ENCODE measurements around the gene CD74.
"Not testable (repeated sequence)": the region's sequence is repeated elsewhere in the genome, so short reads cannot be mapped to it uniquely, and the experiment has no call there.

The CD74 gene

DNA sequence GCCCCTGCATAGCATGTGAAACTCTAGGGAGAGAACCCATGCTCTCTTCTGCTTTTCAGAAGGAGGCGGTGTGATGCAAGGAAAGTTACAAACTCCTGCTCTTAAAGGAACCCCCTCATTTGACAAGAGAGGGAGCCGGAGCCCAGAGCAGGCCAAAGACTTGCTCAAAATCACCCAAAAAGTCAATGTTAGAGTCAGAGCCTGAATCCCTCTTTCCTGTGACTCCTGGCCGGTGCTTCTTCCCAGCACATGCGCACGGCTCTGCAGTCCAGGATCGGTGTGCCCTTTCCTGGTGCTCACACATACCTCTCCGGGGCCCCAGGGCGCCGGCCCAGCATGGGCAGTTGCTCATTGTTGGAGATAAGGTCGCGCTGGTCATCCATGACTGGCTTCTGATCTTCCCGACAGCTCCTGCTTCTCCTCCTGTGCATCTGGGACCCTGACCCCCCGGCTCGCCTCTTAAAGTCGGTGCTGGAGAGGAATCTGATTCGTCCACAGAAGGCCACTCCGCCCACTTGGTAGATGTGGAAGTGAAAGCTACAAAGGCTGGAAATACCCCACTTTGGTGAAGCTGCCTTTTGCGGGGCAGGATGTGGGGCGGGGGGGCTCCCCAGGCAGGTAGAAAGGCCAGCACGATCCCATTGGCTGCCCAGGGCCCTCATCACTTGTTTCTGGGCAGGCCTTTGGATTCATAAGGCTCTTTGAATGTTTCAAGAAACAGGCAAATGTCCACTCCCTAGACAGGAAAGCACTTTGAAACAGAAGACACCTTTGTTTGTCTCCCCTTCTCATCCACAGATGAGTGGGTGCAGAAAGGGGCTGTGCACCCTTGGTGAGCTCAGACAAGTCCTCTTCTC, at the start of gene CD74:
Gene CD74, minus strand, starts transcription at position 592 of the 857 bp plus-strand sequence. Its CDS starts 161 bp downstream, at position 431.
- H3K4me1 ChIP-seq (ENCODE audit: control insufficient read depth, low read depth, low read length): peaks cover 20% of the 10 kb centered on the region
- no peaks in the 10 kb centered on the region for H3K9me3 ChIP-seq (ENCODE audit: control insufficient read depth, low read depth, low read length)
- H3K9ac ChIP-seq (ENCODE audit: low read length): peak within 1 kb of the TSS; percentile 31
- peak within 1 kb of the TSS; percentile 30 for H3K27ac ChIP-seq (ENCODE audit: low read length)
- H3K4me3 ChIP-seq (ENCODE audit: low read length): peak within 1 kb of the TSS; percentile 54
- no peaks in the 10 kb centered on the region for H3K36me3 ChIP-seq (ENCODE audit: control insufficient read depth, low read depth, low read length)
- no peaks in the 10 kb centered on the region for H3K27me3 ChIP-seq (ENCODE audit: control insufficient read depth, insufficient read depth, low read length)

DNA sequence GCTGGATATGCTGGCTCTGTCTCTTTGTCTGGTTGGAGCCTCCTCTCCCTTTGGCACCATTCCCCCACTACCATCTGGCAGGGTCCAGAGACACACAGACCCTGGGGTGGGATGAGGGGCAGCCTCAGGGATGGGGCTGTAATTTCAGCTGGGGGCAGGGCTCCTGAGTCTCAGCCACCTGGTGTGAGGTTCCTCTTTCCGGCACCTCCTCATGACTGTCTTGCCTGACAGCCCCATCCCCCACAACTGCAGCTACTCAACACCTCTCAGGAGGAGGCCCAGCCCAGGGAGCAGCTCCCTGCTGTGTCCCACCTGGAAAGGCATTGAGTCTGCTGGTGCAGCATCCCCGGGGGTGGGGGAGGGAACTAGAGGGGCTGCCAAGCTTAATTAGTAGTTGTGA, 48.5 kb upstream of the CD74 start:
- Histone ChIP-seq H3K9ac (ENCODE audit: low read length) (no peak overlapping the region), H3K27me3 (ENCODE audit: control insufficient read depth, insufficient read depth, low read length) (no peaks in the 10 kb centered on the region), H3K36me3 (ENCODE audit: control insufficient read depth, low read depth, low read length) (no peaks in the 10 kb centered on the region), H3K9me3 (ENCODE audit: control insufficient read depth, low read depth, low read length) (no peaks in the 10 kb centered on the region), H3K4me3 (ENCODE audit: low read length) (no peak overlapping the region), H3K27ac (ENCODE audit: low read length) (no peak overlapping the region), H3K4me1 (ENCODE audit: control insufficient read depth, low read depth, low read length) (peaks cover 20% of the 10 kb centered on the region)

DNA sequence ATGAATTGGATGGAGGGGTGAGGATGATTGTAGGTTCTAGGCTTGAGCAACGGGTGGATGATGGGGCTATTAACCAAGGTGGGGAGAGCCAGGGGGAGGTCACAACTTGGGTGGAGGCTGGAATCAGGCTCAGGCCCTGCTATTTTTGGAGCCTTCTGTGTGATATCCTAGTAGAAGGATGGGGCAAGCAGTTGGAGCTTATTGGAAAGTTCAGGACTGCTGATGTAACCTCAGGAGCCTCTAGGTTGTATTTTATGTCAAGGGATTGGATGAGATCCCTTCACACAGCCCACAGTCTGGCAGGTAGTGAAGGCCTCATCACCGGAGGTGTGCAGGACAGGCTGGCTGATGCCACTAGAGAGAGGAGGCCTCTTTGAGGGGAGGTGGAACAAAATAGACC, 48.1 kb upstream of the CD74 start:
- Histone ChIP-seq H3K4me3 (ENCODE audit: low read length) (no peak overlapping the region), H3K36me3 (ENCODE audit: control insufficient read depth, low read depth, low read length) (no peaks in the 10 kb centered on the region), H3K4me1 (ENCODE audit: control insufficient read depth, low read depth, low read length) (peaks cover 20% of the 10 kb centered on the region), H3K9ac (ENCODE audit: low read length) (no peak overlapping the region), H3K9me3 (ENCODE audit: control insufficient read depth, low read depth, low read length) (no peaks in the 10 kb centered on the region), H3K27ac (ENCODE audit: low read length) (no peak overlapping the region), H3K27me3 (ENCODE audit: control insufficient read depth, insufficient read depth, low read length) (no peaks in the 10 kb centered on the region)

DNA sequence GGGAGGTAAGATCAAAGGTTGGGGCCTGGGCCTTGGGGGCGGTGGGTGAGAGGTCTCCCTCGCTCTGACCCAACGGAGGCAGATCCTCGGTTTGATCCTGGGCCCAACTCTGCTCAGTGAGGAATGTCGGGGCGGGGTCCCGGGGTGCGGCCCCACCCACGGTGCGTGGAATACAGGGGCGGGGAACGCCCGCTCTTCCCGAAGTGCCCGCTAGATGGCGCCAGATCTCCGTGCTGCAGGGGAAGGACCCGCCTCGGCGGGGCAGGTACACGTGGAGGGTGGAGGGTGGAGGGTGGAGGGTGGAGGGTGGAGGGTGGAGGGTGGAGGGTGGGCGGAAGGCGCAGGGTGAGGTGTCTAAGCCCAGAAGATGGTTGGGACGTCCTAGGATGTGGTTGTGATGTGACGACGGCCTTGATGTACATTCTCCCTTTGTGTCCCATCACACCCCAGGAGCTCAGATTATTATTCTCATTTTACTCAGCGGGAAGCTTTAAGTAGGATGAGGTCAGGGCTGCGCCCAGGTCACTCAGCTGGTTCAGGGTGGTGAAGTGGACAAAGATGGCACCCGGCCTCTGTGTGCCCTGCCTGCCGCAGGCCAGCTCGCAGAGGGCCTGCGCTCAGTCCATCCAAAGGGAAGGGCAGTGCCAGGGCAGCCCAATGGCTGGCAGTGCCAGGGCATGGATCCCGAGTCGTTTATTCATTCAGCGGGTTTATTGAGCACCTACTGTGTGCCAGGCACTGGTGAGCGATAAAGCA, 46.3 kb upstream of the CD74 start:
- Histone ChIP-seq H3K4me3 (ENCODE audit: low read length) (no peak overlapping the region), H3K9ac (ENCODE audit: low read length) (no peak overlapping the region)

DNA sequence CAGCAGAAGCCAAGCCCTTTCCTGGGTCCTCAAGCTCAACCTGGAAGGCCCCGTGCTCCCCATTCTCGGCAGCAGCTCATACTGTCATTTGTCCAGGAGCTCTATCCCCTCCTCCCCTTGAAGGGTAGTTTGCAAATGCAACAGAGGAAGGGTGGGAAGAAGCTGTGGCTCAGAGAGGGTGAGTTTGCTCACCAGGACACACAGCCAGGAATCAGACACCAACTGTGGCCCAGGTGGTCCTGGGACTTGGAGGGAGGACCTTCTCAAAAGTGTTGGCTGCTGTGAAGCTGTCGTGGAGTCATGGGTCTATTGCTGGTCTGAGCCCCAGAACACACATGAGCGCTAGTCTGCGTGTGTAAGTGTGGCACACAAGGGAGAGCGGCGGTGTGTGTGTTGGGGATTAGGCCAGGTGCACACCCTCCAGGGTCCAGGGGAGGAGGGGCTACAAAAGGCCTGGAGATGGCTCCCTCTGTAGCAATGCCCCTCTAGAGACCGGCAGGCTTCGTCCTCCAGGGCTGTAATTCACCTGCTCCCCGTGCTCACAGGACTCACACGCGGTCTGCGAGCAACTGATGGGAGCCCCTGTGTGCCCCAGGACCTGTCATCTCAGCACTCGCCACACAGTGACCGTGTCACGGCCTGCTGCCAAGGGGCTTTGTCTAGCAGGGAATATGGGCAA, 45.0 kb upstream of the CD74 start:
- Histone ChIP-seq H3K9ac (ENCODE audit: low read length) (no peak overlapping the region), H3K9me3 (ENCODE audit: control insufficient read depth, low read depth, low read length) (no peaks in the 10 kb centered on the region), H3K27ac (ENCODE audit: low read length) (no peak overlapping the region), H3K4me1 (ENCODE audit: control insufficient read depth, low read depth, low read length) (peaks cover 12% of the 10 kb centered on the region), H3K4me3 (ENCODE audit: low read length) (no peak overlapping the region), H3K27me3 (ENCODE audit: control insufficient read depth, insufficient read depth, low read length) (no peaks in the 10 kb centered on the region), H3K36me3 (ENCODE audit: control insufficient read depth, low read depth, low read length) (no peaks in the 10 kb centered on the region)

More for the DNA sequence above, 46.3 kb upstream of the CD74 start:
- no peaks in the 10 kb centered on the region for H3K9me3 ChIP-seq (ENCODE audit: control insufficient read depth, low read depth, low read length)
- no peak overlapping the region for H3K27ac ChIP-seq (ENCODE audit: low read length)
- H3K36me3 ChIP-seq (ENCODE audit: control insufficient read depth, low read depth, low read length): no peaks in the 10 kb centered on the region
- no peaks in the 10 kb centered on the region for H3K27me3 ChIP-seq (ENCODE audit: control insufficient read depth, insufficient read depth, low read length)
- peaks cover 12% of the 10 kb centered on the region for H3K4me1 ChIP-seq (ENCODE audit: control insufficient read depth, low read depth, low read length)

DNA sequence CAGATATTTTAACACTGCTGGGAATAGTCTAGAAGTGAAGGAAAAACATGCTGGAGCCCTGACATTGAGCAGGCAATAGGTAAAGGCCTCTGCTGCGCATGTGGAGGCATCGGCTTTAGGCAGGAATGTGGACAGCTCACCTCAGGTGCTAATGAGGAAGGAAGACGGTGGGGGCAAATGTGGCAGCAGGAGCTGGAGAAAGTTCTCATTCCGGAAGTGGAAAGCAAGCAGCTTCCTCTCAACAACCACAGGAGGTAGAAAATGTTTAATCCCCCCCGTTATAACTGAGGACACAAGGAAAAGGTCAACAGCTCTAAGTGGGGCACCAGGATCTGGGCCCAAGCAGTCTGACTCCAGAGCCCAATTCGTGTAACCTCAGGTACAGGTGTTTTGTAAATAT, 44.4 kb upstream of the CD74 start:
- no peak overlapping the region for H3K27ac ChIP-seq (ENCODE audit: low read length)
- H3K9ac ChIP-seq (ENCODE audit: low read length): no peak overlapping the region
- H3K4me3 ChIP-seq (ENCODE audit: low read length): no peak overlapping the region
- H3K4me1 ChIP-seq (ENCODE audit: control insufficient read depth, low read depth, low read length): peaks cover 12% of the 10 kb centered on the region
- H3K27me3 ChIP-seq (ENCODE audit: control insufficient read depth, insufficient read depth, low read length): no peaks in the 10 kb centered on the region
- H3K36me3 ChIP-seq (ENCODE audit: control insufficient read depth, low read depth, low read length): no peaks in the 10 kb centered on the region
- no peaks in the 10 kb centered on the region for H3K9me3 ChIP-seq (ENCODE audit: control insufficient read depth, low read depth, low read length)

DNA sequence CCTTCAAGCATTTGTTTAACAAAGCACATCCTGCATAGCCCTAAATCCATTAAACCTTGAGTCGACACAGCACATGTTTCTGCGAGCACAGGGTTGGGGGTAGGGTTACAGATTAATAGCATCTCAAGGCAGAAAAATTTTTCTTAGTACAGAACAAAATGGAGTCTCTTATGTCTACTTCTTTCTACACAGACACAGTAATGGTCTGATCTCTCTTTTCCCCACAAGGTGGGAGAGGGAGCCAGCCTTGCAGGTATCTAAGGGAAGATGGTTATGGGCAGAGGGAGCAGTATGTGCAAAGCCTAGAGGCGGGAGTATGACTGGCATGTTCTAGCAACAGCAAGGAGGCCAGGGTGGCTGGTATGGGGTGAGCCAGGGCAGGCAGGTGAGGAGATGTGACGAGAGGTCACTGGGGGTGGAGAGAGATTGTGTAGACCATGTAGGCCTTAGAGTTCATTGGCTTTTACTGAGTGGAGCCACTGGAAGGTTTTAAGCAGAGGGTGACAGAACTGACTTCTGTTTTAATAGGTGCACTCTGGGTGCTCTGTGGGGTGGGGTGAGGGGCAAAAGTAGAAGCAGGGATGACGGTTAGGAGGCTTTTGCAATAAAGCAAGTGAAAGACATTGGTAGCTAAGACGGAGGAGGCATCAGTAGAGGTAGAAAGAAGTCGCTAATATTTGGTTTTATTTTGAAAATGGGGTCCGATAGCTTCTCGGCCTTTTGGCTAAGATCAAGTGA, 42.0 kb upstream of the CD74 start:
- Histone ChIP-seq H3K27ac (ENCODE audit: low read length) (no peak overlapping the region), H3K9ac (ENCODE audit: low read length) (no peak overlapping the region), H3K4me1 (ENCODE audit: control insufficient read depth, low read depth, low read length) (peaks cover 6% of the 10 kb centered on the region), H3K4me3 (ENCODE audit: low read length) (no peak overlapping the region), H3K9me3 (ENCODE audit: control insufficient read depth, low read depth, low read length) (no peaks in the 10 kb centered on the region), H3K27me3 (ENCODE audit: control insufficient read depth, insufficient read depth, low read length) (no peaks in the 10 kb centered on the region), H3K36me3 (ENCODE audit: control insufficient read depth, low read depth, low read length) (no peaks in the 10 kb centered on the region)

DNA sequence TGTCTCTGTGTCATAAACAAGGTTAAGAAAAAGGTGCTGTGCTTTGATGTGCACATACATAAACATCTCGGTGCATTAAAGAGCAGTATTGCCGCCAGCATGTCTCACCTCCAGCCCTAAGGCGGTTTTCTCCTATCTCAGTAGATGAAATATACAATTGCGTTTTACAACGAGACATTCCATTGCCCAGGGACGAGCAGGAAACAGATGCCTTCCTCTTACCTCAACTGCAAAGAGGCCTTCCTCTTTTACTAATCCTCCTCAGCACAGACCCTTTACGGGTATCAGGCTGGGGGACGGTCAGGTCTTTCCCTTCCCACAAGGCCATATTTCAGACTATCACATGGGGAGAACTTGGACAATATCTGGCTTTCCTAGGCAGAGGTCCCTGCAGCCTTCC, 41.3 kb upstream of the CD74 start:
- not testable (repeated sequence) for H3K9me3 ChIP-seq (ENCODE audit: control insufficient read depth, low read depth, low read length); H3K36me3 ChIP-seq (ENCODE audit: control insufficient read depth, low read depth, low read length); H3K27me3 ChIP-seq (ENCODE audit: control insufficient read depth, insufficient read depth, low read length); H3K9ac ChIP-seq (ENCODE audit: low read length); H3K27ac ChIP-seq (ENCODE audit: low read length); H3K4me3 ChIP-seq (ENCODE audit: low read length); H3K4me1 ChIP-seq (ENCODE audit: control insufficient read depth, low read depth, low read length)

DNA sequence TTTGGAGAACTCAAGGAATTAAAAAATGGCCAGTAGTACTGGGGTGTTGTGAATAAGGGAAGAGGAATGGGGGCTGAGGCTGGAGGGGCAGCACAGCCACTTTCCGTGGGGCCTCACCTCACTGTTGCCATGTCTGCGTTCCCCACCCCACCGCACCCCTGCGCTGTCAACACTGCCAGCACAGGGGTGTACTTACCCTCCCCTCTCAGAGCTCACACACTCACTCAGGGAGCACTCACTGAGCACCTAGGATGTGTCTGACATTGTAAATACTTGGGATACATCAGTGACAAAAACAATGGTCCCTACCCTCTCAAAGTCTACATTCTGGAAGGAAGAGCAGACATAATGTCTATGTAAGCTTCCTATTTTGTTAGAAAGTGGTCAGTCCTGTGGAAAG, 40.2 kb upstream of the CD74 start:
- Histone ChIP-seq H3K27ac (ENCODE audit: low read length) (no peak overlapping the region), H3K36me3 (ENCODE audit: control insufficient read depth, low read depth, low read length) (peaks cover 9% of the 10 kb centered on the region), H3K27me3 (ENCODE audit: control insufficient read depth, insufficient read depth, low read length) (no peaks in the 10 kb centered on the region), H3K9ac (ENCODE audit: low read length) (no peak overlapping the region), H3K4me3 (ENCODE audit: low read length) (no peak overlapping the region), H3K9me3 (ENCODE audit: control insufficient read depth, low read depth, low read length) (no peaks in the 10 kb centered on the region), H3K4me1 (ENCODE audit: control insufficient read depth, low read depth, low read length) (peaks cover 6% of the 10 kb centered on the region)

DNA sequence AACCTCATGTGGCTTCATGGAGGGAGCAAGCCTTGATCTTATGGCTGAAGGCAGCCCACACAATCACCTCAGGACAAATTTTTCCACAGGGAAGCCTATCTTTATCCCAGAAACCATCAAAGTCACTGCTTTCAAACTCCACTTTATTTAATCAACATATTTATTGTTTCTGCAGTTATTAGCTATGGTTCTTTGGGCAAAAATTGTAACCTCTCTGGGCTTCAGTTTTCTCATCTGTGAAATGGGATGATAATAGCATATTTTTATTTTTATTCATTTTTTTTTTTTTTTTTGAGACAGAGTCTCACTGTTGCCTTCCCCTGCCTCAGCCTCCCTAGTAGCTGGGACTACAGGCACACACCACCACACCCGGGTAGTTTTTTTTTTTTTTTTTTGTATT, 38.9 kb upstream of the CD74 start:
- Histone ChIP-seq H3K4me1 (ENCODE audit: control insufficient read depth, low read depth, low read length) (peaks cover 9% of the 10 kb centered on the region), H3K27me3 (ENCODE audit: control insufficient read depth, insufficient read depth, low read length) (no peaks in the 10 kb centered on the region)

More for the DNA sequence above, 38.9 kb upstream of the CD74 start:
- Histone ChIP-seq H3K9ac (ENCODE audit: low read length) (no peak overlapping the region), H3K9me3 (ENCODE audit: control insufficient read depth, low read depth, low read length) (no peaks in the 10 kb centered on the region), H3K36me3 (ENCODE audit: control insufficient read depth, low read depth, low read length) (peaks cover 22% of the 10 kb centered on the region), H3K27ac (ENCODE audit: low read length) (no peak overlapping the region), H3K4me3 (ENCODE audit: low read length) (no peak overlapping the region)

Measured in iPS-18a (cell line).